GM19372 (cell line): ENCODE data around the gene KTN1.

Source experiments
- ATAC-seq: cut with Tn5 transposase; IDR thresholded peaks from one replicate; pipeline ENCODE4 v1.9.1; 2021; ENCODE audit warnings: mild to moderate bottlenecking, low read depth, moderate library complexity; ENCODE audit not compliant: unreplicated experiment

The KTN1 gene, protein sequence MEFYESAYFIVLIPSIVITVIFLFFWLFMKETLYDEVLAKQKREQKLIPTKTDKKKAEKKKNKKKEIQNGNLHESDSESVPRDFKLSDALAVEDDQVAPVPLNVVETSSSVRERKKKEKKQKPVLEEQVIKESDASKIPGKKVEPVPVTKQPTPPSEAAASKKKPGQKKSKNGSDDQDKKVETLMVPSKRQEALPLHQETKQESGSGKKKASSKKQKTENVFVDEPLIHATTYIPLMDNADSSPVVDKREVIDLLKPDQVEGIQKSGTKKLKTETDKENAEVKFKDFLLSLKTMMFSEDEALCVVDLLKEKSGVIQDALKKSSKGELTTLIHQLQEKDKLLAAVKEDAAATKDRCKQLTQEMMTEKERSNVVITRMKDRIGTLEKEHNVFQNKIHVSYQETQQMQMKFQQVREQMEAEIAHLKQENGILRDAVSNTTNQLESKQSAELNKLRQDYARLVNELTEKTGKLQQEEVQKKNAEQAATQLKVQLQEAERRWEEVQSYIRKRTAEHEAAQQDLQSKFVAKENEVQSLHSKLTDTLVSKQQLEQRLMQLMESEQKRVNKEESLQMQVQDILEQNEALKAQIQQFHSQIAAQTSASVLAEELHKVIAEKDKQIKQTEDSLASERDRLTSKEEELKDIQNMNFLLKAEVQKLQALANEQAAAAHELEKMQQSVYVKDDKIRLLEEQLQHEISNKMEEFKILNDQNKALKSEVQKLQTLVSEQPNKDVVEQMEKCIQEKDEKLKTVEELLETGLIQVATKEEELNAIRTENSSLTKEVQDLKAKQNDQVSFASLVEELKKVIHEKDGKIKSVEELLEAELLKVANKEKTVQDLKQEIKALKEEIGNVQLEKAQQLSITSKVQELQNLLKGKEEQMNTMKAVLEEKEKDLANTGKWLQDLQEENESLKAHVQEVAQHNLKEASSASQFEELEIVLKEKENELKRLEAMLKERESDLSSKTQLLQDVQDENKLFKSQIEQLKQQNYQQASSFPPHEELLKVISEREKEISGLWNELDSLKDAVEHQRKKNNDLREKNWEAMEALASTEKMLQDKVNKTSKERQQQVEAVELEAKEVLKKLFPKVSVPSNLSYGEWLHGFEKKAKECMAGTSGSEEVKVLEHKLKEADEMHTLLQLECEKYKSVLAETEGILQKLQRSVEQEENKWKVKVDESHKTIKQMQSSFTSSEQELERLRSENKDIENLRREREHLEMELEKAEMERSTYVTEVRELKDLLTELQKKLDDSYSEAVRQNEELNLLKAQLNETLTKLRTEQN (N-terminal part only)

DNA sequence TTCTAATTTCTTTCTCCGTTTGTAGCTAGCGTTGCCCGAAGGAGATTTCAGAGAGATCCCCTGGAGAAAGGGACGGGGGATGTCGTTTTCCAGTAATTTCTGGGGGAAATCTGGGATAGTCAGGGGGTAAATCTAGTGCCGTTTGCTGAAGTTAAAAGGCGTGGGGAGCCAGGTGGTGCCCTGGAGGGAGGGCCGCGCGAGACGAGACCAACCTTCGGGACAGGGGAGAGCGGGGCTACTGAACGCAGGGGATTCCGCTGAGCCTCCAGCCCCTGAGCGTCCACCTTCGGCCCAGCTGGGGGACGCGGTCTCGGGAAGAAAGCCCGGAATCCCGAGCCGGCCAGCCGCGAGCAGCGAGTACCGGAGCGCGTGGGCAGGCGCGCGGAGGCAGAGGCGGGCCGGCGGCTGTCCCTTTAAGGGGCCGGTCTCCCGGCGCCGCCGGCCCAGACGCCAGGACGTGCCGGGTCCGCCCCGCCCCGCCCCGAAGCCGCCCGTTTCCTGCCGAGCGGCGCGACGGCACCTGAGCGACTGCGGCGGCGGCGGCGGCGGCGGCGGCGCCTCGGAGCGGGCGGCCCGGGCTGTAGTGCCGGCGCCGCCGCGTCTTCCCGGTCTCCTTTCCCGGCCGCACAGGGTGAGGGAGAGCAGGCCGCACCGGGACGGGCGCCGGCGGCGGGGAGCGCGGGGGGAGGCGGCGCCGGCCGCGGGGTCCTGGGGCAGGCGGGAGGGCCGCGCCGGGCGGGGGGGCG is at the start of gene KTN1:
KTN1 (plus strand) TSS at position 484 of the 746 bp plus-strand sequence. CDS start 31,842 bp downstream, outside the sequence.
- ATAC-seq: peak; percentile 77

DNA sequence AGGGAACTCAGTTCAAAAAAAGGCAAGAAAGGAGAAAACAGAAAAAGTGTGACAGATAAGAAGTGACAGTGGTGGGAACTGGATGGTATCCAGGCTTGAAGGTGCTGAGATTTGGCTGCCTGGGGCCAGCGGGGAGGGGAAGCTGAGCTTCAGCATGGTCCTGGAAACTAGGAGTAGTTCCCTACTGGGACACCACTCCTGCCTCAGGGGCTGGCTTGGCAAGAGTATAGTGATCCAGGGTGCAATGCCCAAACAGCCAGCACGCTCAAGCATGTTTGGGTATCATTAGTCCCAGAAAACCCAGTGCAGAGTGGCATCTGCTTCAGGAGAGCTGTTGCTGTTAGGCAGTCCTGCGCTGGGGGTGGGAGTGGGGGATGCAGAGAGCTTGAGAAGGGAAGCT is 49.5 kb upstream of the KTN1 start:
- ATAC-seq: no peak

DNA sequence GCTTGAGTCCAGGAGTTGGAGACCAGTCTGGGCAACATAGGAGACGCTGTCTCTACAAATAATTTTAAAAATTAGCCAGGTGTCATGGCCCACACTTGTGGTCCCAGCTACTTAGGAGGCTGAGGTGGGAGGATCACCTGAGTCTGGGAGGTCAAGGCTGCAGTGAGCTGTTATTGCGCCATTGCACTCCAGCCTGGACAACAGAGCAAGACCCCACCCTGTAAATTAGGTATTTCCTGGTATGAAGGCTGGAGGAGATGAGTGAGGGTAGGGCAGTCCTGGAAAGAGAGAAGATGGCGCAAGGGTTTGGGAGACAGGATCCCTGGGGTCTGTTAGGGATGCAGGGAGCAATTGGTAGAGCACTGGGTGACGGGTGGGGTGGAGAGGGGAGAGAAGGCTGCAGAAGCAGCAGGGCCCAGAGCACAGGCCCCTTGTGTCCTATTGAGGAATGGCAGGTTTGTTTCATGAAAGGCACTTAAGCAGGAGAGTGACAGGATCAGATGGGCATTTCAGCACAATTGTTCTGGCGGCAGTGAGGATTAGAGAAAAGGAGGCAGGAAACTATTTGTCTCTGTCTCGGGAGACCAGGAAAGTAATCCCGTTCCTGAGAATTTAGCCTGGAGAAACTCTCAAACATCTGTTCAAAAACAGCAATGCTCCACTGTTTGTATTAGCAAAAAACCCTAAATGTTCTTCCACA is 47.2 kb upstream of the KTN1 start:
- no peak for ATAC-seq

DNA sequence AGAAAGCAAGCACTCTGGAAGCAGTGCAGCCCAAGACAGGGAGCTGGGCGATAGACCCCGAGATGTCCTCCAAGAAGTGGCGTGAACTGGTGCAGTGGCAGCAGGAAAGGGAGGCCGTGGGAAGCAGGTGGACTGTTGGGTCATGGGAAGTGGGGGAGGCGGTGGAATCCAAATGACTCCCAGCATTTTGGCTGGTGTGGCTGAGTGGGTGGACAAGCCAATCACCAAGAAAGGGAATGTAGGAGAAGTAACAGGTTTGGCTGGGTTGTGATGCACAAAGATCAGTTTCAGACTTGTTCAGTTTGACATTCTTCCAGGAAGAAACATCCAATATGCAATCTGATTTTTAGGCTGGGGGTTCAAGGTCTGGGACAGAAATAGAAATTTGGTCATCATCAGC is 46.0 kb upstream of the KTN1 start:
- ATAC-seq: no peak

DNA sequence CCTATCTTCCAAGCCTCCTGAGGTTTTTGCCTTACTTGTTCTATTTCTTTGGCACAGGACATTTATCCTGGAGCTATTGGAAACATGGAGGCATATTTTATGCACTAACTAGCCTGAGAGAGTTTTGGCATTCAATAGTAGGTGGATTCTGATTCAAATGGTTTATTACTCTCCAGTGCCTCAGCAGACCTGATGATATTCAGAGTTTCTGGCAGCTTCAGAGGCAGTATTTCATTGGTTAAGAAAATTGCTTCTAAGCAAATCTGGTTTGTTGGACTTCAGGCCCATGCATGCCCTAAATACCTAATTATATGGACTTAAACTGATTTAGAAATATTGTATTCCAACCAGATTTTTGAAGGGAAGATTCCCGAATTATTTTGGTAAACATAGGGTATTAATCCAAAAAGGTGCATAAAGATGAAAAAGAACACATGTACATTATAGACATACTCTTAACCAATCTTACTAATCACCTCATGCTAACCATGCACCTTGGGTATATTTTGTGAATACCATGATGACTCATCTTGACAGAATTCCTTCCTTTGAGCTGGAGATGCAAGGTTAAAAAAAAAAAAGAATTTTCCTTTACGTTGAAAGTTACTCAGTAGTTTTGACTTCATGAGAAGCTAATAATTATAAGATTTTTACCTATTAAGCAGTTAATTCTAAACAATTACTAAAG is 44.3 kb upstream of the KTN1 start:
- ATAC-seq: no peak

DNA sequence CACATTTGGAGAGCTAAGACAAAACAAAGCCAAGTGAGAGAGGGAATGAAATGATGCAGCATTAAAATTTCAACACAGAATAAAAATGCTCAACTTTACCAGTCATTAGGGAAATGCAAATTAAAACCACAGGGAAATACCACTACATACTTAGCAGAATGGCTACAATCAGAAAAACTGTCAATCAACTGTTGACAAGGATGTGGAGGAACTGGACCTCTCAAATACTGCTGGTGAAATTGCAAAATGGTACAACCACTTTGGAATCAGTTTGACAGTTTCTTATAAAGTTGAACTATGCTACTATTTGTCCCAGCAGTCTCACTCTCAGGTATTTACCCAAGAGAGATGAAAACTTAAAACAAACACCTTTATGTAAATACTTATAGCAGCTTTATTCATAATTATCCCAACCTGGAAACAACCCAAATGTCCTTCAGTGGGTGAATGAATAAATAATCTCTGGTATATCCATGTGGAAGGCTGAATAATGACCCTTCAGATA is 43.8 kb upstream of the KTN1 start:
- ATAC-seq: no peak

DNA sequence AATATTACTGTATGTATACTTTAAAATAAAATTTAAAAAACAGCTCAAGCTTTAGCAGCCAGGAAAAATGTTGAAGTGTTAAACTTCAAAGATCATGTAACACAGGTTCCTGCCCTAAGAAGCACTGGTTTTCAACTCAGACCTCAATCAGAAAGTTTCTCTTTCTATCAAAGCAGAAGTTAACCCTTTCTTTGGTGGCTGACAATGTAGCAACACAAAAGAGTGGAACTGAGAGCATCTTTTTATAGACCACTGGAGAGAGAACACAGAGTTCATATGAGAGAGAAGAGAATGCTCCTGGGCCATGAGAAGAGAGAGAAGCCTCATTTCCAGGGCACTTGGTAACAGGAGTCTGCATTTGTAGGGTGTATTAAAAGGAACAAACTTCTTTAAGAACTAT is 42.2 kb upstream of the KTN1 start:
- no peak for ATAC-seq

DNA sequence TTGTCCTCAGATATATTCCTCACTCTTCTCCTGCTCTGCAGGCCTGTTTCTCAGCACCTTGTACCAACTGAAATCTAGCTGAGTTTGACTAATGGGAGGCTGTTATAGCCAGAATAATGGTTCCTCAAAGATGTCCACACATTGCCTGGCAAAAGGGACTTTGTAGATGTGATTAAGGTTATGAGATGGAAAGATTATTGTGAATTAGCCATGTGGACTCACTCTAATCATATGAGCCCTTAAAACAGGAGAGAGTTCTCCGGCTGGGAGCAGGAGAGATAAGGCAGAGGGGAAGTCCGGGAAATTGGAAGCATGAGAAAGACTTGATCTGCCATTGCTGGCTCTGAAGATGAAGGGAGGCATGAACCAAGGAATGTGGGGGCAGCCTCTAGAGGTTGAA is 40.0 kb upstream of the KTN1 start:
- no peak for ATAC-seq

DNA sequence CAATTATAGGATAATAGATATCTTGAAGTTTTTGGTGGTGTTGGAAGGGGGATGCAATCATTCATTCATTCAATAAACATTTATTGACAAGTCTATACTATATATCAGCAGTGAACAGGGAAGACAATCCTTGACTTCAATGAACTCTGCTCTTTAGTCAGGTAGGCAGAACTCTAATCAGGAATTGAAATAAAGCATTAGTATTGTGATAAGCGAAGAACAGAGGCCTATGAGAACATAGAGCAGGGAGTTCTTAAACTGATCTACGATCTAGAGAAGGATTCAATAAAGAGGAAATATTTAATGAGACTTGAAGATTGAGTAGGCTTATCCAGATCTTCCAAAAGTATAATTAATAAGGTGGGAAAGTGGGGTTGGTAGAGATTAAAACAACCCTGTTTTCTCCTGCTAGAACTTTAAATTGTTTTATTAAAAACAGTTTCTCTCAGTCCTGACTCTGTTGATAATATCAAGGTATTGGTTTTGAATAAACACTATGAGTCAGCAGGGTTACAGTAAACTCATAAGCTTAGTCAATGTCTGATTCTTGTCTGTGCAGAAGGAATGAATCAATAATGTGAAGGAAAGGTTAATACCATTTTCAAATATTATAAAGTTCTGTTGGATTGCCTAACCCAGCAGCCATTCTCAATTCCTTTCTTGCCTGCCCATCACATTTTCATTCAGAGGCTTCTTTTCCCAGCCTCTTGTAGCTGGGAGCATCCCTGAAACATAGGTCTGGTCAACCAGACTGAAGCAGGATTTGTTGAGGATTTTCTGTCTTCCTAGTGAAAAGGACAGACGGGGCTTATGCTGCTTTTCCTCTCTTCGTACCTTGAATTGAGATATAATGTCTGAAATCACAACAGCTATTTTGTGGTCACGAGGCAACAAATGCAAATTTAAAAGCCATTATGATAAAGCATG is 38.9 kb upstream of the KTN1 start:
- no peak for ATAC-seq

DNA sequence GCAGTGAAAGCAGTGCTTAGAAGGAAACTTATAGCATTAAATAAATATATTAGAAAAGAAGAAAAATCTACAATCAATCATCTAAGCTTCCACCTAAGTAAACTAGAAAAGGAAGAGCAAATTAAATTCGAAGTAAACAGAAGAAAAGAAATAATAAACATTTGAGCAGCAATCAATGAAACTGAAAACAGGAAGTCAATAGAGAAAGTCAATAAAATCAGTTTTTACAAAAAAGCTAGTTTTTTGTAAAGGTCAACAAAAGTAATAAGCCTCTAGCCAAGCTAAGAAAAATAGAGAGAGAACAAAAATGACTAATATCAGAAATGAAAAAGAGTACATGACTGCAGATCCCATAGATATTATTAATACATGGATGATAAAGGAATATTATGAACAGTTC is 34.2 kb upstream of the KTN1 start:
- ATAC-seq: peak; percentile 26

DNA sequence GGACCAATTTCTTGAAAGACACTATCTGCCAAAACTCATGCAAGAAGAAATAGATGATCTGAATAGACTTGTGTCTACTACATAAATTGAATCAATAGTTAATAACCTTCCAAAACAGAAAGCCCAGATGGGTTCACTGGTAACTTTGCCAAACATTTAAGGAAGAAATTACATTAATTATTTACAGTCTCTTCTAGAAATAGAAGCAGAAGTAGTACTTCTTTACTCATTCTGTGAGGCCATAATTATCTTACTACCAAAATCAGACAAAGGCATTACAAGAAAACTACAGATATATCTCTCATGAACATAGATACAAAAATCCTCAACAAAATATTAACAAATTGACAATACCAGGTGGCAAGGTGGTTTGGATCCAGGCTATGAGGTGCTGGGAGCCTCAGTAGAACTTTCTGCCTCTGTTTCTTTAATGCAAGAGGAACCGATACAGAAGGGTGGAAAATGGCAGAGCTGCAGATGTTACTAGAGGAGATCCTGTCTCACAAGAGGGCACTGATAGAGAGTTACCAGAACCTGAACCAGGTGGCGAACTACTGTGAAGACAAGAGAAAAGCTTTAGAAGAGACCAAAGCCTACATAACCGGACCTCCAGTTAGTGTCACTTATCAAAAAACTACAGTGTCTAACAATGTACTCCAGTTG is 33.7 kb upstream of the KTN1 start:
- peak; percentile 68 for ATAC-seq

DNA sequence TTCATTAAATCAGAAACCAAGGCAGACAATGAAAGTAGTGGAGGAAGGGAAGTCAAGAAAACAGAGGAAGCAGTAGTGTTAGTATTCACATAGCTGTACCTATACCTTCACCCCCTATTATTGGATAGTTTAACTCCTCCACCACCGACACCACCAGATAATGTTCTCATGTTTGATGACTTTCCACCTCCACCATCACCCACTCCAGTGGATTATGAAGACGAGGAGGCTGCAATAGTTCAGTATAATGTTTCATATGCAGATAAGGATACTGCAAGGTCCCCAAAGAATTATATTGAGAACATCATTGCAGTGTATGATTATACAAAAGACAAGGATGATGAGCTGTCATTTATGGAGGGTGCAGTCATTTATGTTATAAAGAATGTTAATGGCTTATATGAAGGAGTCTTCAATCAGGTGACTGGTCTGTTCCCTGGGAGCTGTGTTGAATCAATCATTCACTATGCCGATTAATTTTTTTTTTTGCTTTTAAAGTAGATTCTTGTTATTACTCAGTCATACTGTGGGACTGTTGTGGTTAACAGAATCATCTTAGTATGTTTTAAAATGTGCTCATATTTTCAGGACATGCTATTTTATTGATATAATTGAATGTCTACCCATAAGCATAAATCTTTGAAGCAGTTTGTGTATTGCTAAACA is 32.2 kb upstream of the KTN1 start:
- no peak for ATAC-seq

DNA sequence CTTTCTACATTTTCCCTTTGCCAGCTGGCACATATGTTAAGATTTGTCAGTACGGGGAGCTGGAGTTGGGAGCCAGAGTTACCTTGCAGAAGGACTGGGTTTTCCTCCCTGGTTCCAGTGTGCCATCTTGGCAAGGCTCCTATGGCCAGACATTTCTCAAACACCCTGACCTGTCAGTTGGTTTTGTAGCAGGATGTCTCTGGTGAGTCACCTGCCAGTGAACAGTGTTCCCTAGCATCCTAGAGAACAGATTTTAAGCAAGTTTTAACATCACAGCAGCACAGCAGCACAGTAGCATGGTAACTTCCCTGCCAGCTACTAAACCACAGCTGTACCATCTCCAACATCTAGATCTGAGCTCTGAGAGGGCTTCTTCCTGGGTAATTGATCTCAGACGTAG is 26.2 kb upstream of the KTN1 start:
- ATAC-seq: no peak

DNA sequence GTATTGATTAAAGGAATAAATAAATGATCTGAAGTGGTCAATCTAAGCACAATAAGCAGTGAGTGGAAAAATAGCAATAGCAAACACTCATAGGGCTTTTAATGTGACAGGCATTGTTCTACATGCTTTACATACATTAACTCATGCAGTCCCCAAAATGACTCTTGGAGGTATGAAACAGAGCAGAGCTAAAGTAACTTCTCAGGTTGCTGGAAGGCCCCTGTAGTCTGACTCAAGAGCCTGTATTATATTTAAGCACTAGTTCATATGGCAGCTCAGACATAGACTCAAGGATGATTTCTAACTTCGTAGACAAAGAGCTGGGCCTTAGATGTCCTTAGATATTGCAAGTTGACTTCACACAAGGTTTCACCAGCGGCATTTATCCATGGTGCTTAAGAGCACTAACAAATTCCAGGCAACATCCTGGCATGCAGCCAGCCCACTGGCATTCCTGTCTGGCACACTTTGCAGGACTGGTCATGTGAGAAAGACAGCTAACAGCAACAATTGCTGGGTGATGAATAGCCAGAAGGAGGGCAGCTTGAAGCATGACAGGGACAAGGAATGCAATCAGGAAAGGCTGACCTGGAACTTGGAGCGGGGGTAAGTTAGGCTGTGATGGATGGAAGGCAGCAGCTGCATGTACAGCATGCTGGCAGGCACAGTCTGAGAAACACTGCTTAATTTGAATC is 22.9 kb upstream of the KTN1 start:
- no peak for ATAC-seq

DNA sequence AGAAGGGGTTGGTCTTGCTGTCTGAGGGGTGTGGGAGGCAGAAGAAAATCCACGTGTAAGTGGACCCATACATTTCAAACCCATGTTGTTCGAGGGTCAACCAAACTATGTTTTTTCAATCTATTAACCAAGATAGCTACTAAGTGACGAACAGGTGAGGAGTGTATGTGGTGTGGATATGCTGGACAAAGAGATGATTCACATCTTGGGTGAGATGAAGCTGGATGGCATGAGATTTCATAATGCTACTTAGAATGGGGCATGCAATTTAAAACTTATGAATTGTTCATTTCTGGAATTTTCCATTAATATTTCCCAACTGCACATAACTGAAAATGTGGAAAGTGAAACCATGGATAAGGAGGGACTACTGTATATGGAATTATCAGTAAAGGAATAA is 17.9 kb upstream of the KTN1 start:
- ATAC-seq: no peak

DNA sequence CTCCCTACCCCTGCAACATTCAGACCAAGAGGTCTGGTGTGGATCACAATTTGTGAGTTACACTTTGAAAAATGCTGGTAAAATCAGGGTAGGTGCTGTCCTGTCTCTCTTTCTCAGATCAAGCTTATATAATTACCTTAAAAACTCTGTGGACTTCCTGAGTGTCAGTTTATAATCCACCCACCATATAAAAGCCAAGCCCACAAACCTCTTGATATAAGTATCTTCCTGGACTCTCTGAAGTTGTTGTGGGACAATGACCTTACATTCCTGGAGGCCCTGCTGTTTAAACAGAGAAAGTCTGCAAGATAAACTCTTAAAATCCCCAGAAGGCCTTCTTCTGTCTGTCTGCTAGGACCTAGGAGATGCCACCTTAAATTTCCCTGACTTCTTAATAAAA is 11.4 kb upstream of the KTN1 start:
- no peak for ATAC-seq
